ENCODE measurements around the gene NBPF3.
"Not testable (repeated sequence)": the region's sequence is repeated elsewhere in the genome, so short reads cannot be mapped to it uniquely, and the experiment has no call there.

NBPF3 gene

DNA sequence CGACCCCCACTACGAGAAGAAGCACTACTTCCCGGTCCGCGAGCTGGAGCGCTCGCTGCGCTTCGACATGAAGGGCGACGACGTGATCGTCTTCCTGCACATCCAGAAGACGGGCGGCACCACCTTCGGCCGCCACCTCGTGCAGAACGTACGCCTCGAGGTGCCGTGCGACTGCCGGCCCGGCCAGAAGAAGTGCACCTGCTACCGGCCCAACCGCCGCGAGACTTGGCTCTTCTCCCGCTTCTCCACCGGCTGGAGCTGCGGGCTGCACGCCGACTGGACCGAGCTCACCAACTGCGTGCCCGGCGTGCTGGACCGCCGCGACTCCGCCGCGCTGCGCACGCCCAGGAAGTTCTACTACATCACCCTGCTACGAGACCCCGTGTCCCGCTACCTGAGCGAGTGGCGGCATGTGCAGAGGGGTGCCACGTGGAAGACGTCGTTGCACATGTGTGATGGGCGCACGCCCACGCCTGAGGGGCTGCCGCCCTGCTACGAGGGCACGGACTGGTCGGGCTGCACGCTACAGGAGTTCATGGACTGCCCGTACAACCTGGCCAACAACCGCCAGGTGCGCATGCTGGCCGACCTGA is 11.4 kb upstream of the NBPF3 start:
- H3K4me3 ChIP-seq (ENCODE audit: low read depth, low read length): not testable (repeated sequence)

DNA sequence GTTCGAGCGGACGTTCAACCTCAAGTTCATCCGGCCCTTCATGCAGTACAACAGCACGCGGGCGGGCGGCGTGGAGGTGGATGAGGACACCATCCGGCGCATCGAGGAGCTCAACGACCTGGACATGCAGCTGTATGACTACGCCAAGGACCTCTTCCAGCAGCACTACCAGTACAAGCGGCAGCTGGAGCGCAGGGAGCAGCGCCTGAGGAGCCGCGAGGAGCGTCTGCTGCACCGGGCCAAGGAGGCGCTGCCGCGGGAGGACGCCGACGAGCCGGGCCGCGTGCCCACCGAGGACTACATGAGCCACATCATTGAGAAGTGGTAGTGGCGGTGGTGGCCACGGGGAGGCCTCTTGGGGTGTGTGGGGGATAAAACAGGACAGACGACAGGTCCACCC is 10.7 kb upstream of the NBPF3 start:
- not testable (repeated sequence) for H3K4me3 ChIP-seq (ENCODE audit: low read depth, low read length); H3K4me1 ChIP-seq; H2AFZ ChIP-seq; H3K9ac ChIP-seq; H3K27ac ChIP-seq; H3K4me2 ChIP-seq (ENCODE audit: low read length); H3K9me3 ChIP-seq (ENCODE audit: control insufficient read depth, low read length); H3K79me2 ChIP-seq; H3K27me3 ChIP-seq (ENCODE audit: control insufficient read depth, insufficient read depth, low read length); H3K36me3 ChIP-seq (ENCODE audit: control insufficient read depth, insufficient read depth, low read length)

More for the DNA sequence above, 11.4 kb upstream of the NBPF3 start:
- H3K9me3 ChIP-seq (ENCODE audit: control insufficient read depth, low read length); H3K79me2 ChIP-seq; H3K4me1 ChIP-seq; H3K27ac ChIP-seq; H3K27me3 ChIP-seq (ENCODE audit: control insufficient read depth, insufficient read depth, low read length); H2AFZ ChIP-seq; H3K9ac ChIP-seq; H3K36me3 ChIP-seq (ENCODE audit: control insufficient read depth, insufficient read depth, low read length); H3K4me2 ChIP-seq (ENCODE audit: low read length): not testable (repeated sequence)

DNA sequence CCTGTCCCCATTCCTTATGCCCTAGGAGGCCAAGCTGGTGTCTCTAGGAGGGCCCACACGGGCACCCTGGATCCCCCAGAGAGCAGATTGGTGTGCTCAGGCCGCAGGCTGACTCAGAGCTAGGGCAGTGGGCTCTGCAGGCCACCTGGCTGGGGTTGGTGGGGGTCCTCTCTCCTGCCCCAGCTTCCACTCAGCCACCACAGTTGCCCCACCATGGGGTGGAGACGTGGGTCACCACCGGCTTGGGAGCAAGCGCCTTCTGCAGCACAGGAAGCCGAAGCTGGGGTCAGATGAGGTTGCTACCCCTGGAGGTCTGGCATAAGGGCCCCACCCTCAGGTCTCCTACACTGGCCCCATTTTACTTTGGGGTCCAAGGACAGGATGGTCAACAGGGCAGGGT is 9.1 kb upstream of the NBPF3 start:
- H3K9ac ChIP-seq; H3K4me3 ChIP-seq (ENCODE audit: low read depth, low read length); H2AFZ ChIP-seq; H3K27ac ChIP-seq; H3K4me2 ChIP-seq (ENCODE audit: low read length); H3K79me2 ChIP-seq; H3K9me3 ChIP-seq (ENCODE audit: control insufficient read depth, low read length); H3K27me3 ChIP-seq (ENCODE audit: control insufficient read depth, insufficient read depth, low read length); H3K36me3 ChIP-seq (ENCODE audit: control insufficient read depth, insufficient read depth, low read length); H3K4me1 ChIP-seq: not testable (repeated sequence)

DNA sequence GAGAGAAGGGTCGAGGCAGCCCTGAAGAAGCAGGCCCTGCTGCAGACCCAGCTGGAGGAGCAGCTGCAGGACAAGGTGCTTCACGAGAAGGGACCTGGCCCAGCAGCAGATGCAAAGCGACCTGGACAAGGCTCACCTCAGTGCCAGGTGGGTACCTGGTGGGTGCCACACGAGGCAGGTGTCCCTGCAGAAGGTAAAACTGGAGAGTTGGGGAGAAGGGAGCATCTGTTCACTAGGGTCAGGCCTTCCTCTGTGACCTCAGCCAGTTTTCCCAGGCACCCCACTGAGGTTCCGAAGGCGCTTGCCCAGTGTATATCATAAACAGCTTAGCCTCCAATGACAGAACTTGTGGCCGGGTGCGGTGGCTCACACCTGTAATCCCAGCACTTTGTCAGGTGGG is 5.5 kb upstream of the NBPF3 start:
- no peaks in the 10 kb centered on the region for H3K9me3 ChIP-seq (ENCODE audit: control insufficient read depth, low read length)
- no peaks in the 10 kb centered on the region for H3K27me3 ChIP-seq (ENCODE audit: control insufficient read depth, insufficient read depth, low read length)
- H3K4me2 ChIP-seq (ENCODE audit: low read length): no peak overlapping the region
- TF ChIP-seq, protein P1, sequence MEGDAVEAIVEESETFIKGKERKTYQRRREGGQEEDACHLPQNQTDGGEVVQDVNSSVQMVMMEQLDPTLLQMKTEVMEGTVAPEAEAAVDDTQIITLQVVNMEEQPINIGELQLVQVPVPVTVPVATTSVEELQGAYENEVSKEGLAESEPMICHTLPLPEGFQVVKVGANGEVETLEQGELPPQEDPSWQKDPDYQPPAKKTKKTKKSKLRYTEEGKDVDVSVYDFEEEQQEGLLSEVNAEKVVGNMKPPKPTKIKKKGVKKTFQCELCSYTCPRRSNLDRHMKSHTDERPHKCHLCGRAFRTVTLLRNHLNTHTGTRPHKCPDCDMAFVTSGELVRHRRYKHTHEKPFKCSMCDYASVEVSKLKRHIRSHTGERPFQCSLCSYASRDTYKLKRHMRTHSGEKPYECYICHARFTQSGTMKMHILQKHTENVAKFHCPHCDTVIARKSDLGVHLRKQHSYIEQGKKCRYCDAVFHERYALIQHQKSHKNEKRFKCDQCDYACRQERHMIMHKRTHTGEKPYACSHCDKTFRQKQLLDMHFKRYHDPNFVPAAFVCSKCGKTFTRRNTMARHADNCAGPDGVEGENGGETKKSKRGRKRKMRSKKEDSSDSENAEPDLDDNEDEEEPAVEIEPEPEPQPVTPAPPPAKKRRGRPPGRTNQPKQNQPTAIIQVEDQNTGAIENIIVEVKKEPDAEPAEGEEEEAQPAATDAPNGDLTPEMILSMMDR (IDR thresholded peaks at IDR 0.05): no peak
- H3K36me3 ChIP-seq (ENCODE audit: control insufficient read depth, insufficient read depth, low read length): no peaks in the 10 kb centered on the region
- H2AFZ ChIP-seq: no peak overlapping the region
- no peak overlapping the region for H3K9ac ChIP-seq
- no peaks in the 10 kb centered on the region for H3K79me2 ChIP-seq
- H3K27ac ChIP-seq: no peak overlapping the region
- no peaks in the 10 kb centered on the region for H3K4me1 ChIP-seq
- no peak overlapping the region for H3K4me3 ChIP-seq (ENCODE audit: low read depth, low read length)

DNA sequence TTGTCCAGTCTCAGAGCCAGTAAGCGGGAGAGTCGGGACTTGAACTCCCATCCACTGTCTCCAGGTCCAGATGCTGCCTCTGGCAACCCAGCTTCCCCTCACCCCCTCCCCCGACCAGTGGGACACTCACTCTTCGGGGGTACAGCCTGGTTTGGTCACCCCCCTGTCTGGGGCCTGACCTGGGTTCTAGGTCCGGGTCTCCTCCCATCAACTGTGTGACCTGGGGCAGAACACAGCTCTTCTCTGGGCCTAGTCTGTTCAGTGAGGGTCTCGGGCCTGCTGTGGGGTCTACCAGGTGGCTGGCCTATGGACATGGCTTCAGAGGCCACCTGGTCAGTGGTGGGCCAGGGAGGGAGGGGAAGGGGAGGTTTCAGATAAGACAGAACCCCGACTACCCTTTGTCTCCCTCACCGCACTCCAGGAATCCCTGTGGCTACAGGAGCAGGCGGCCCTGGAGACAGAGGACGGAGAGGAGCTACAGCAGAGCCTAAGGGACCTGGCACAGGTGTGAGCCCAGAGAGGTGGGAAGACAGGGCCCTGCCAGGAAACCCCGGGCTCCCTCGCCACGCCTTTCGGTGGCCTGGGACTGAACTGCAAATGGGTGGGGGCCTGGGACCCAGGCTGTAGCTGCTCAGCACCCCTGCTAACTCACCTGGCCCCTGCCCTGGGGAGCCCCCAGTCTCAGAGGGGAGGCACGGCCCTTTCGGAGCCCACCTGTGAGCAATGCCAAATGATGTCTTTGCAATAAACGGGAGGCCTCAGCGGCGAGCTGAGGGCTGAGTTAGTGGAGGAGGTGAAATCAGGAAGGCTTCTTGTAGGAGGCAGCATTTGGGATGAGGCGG is 4.1 kb upstream of the NBPF3 start:
- H3K27me3 ChIP-seq (ENCODE audit: control insufficient read depth, insufficient read depth, low read length): no peaks in the 10 kb centered on the region
- TF ChIP-seq, protein P1 (IDR thresholded peaks at IDR 0.05): no peak
- peak overlapping the region; percentile 82 for H2AFZ ChIP-seq
- H3K9me3 ChIP-seq (ENCODE audit: control insufficient read depth, low read length): no peaks in the 10 kb centered on the region
- peak overlapping the region; percentile 17 for H3K4me3 ChIP-seq (ENCODE audit: low read depth, low read length)
- H3K36me3 ChIP-seq (ENCODE audit: control insufficient read depth, insufficient read depth, low read length): no peaks in the 10 kb centered on the region
- H3K27ac ChIP-seq: no peak overlapping the region
- H3K4me2 ChIP-seq (ENCODE audit: low read length): no peak overlapping the region
- no peak overlapping the region for H3K9ac ChIP-seq
- no peaks in the 10 kb centered on the region for H3K79me2 ChIP-seq
- no peaks in the 10 kb centered on the region for H3K4me1 ChIP-seq

DNA sequence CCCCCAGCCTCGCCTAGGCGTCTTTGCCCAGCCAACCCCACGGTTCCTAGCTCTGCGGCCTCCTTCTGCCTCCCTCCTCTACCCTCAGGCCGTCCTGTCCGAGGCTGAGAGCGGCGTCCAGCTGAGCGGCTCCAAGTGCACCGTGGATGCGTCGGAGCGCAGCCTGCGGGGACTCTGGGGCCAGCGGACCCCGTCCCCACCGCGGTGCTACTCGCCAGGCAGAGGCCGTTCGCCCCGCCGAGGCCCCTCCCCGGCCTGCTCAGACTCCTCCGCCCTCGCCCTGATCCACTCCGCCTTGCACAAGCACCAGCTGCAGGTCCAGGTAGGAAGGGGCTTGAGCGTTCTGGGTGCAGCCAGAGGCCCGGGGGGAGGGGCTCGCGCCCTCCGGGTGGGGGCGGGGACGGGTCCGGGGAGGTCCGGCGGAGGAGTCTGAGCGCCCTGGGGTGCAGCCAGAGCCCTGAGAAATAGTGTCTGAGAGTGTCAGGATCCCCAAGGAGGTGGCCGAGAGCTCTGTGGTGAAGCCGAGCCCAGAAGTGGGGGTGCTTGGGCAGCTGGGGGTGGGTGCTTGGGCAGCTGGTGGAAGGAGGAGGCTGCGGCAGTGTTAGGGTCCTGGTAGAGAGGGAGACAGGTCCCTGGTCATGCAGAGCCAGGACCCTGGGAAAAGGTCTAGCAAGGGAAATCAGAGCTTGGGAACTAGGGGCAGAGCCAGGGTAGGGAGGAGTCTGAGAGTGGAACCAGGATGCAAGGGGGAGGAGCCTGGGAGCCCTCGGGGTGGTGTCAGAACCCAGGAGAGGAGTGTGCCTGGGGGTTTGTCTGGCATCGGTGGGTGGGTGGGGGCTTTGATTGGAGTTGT is 3.2 kb upstream of the NBPF3 start:
- H3K79me2 ChIP-seq: no peaks in the 10 kb centered on the region
- H3K9ac ChIP-seq: no peak overlapping the region
- H3K4me2 ChIP-seq (ENCODE audit: low read length): peak overlapping the region; percentile 51
- H3K27ac ChIP-seq: no peak overlapping the region
- peak overlapping the region; percentile 17 for H3K4me3 ChIP-seq (ENCODE audit: low read depth, low read length)
- no peaks in the 10 kb centered on the region for H3K4me1 ChIP-seq
- TF ChIP-seq, protein P1 (IDR thresholded peaks at IDR 0.05): no peak
- no peaks in the 10 kb centered on the region for H3K36me3 ChIP-seq (ENCODE audit: control insufficient read depth, insufficient read depth, low read length)
- H2AFZ ChIP-seq: peak overlapping the region; percentile 82
- H3K27me3 ChIP-seq (ENCODE audit: control insufficient read depth, insufficient read depth, low read length): no peaks in the 10 kb centered on the region
- H3K9me3 ChIP-seq (ENCODE audit: control insufficient read depth, low read length): no peaks in the 10 kb centered on the region
